WTC11 (cell line): ENCODE results near the gene TAF1L. TPM values are rescaled to one million over a fixed set of nuclear protein-coding genes. Genes with fewer than 3 reads are reported as not detected.

Source experiments
- ATAC-seq: fragments of 200-7000 bp; cut with Tn5 transposase; 2 replicates; pipeline ENCODE4 v1.10.0; 2021; ENCODE audit warnings: mild to moderate bottlenecking, moderate library complexity
- CTCF ChIA-PET: fragments of 300-600 bp; sonication (Branson Sonifier 250); formaldehyde crosslinking; loops from one replicate; lab custom pipeline; 2021; ENCODE audit warnings: antibody characterized with exemption; lab: Charles Lee
- POLR2A ChIA-PET: fragments of 350-600 bp; sonication (Branson Sonifier 250); formaldehyde crosslinking; loops from one replicate; lab custom pipeline; 2021; ENCODE audit warnings: antibody characterized with exemption; lab: Charles Lee
- DNase-seq: peaks from one replicate; pipeline ENCODE4 v3.0.0; 2021; ENCODE audit warnings: low spot score
- H3K27ac Mint-ChIP-seq: 2 replicates; pipeline ENCODE4 v1.8.0; 2021; ENCODE audit warnings: mixed read lengths
- H3K27me3 Mint-ChIP-seq: 2 replicates; pipeline ENCODE4 v1.8.0; 2021; ENCODE audit warnings: low read depth, mild to moderate bottlenecking, moderate library complexity, mixed read lengths
- H3K36me3 Mint-ChIP-seq: 2 replicates; pipeline ENCODE4 v1.8.0; 2021; ENCODE audit warnings: mixed read lengths
- H3K4me1 Mint-ChIP-seq: 2 replicates; pipeline ENCODE4 v1.8.0; 2022; ENCODE audit warnings: mixed read lengths
- H3K4me3 Mint-ChIP-seq: 2 replicates; pipeline ENCODE4 v1.8.0; 2021; ENCODE audit warnings: mild to moderate bottlenecking, moderate library complexity, mixed read lengths
- H3K9me3 Mint-ChIP-seq: 2 replicates; pipeline ENCODE4 v1.8.0; 2021; ENCODE audit warnings: mixed read lengths
- CREB1 ChIP-seq: sonication (generic); formaldehyde crosslinking; IDR thresholded peaks from 2 replicates; pipeline ENCODE4 v1.8.0; 2023; ENCODE audit warnings: mild to moderate bottlenecking, missing genetic modification reagents
- FOXJ3 ChIP-seq: sonication (generic); formaldehyde crosslinking; IDR thresholded peaks from 2 replicates; pipeline ENCODE4 v1.9.0; 2021; ENCODE audit warnings: missing genetic modification reagents, mild to moderate bottlenecking, borderline replicate concordance
- FOXK1 ChIP-seq: sonication (generic); formaldehyde crosslinking; IDR thresholded peaks from 2 replicates; pipeline ENCODE4 v1.8.0; 2022; ENCODE audit warnings: mild to moderate bottlenecking, moderate library complexity, missing genetic modification reagents
- IRF2 ChIP-seq: sonication (generic); formaldehyde crosslinking; IDR thresholded peaks from 2 replicates; pipeline ENCODE4 v1.8.0; 2022; ENCODE audit warnings: low read depth, missing genetic modification reagents, borderline replicate concordance
- ZNF219 ChIP-seq: sonication (generic); formaldehyde crosslinking; IDR thresholded peaks from 2 replicates; pipeline ENCODE4 v1.8.0; 2023; ENCODE audit warnings: missing genetic modification reagents, mild to moderate bottlenecking, borderline replicate concordance
- ZNF416 ChIP-seq: fragments of 250-450 bp; sonication (Bioruptor Pico); IDR thresholded peaks from 2 replicates; pipeline ENCODE4 v1.9.0; 2021; ENCODE audit warnings: mild to moderate bottlenecking, inconsistent platforms
- ZNF671 ChIP-seq: fragments of 250-450 bp; sonication (Bioruptor Pico); IDR thresholded peaks from 2 replicates; pipeline ENCODE4 v1.8.0; 2021; ENCODE audit warnings: mild to moderate bottlenecking
- total RNA-seq: library from RNA; stranded (reverse); gene quantifications from 3 replicates; pipeline ENCODE4 v1.2.3, GENCODE V29; 2021
- TF ChIP-seq, protein P1 (sequence below): fragments of 250-450 bp; sonication (Bioruptor Pico); IDR thresholded peaks from 2 replicates; pipeline ENCODE4 v1.8.0; 2021; ENCODE audit warnings: mild to moderate bottlenecking
- TF ChIP-seq, protein P2 (sequence below): sonication (generic); formaldehyde crosslinking; IDR thresholded peaks from 2 replicates; pipeline ENCODE4 v1.8.1; 2023; ENCODE audit warnings: mild to moderate bottlenecking, missing genetic modification reagents, moderate library complexity
- TF ChIP-seq, protein P3 (sequence below): sonication (generic); formaldehyde crosslinking; IDR thresholded peaks from 2 replicates; pipeline ENCODE4 v1.8.0; 2022; ENCODE audit warnings: mild to moderate bottlenecking, missing genetic modification reagents
- TF ChIP-seq, protein P4 (sequence below): sonication (generic); formaldehyde crosslinking; IDR thresholded peaks from 2 replicates; pipeline ENCODE4 v1.8.1; 2022; ENCODE audit warnings: mild to moderate bottlenecking, missing genetic modification reagents, moderate library complexity, borderline replicate concordance
- TF ChIP-seq, protein P5 (sequence below): sonication (generic); formaldehyde crosslinking; IDR thresholded peaks from 2 replicates; pipeline ENCODE4 v1.8.1; 2023; ENCODE audit warnings: mild to moderate bottlenecking, missing genetic modification reagents
- TF ChIP-seq, protein P6 (sequence below): sonication (generic); formaldehyde crosslinking; IDR thresholded peaks from 2 replicates; pipeline ENCODE4 v1.8.0; 2022; ENCODE audit warnings: mild to moderate bottlenecking, missing genetic modification reagents
- TF ChIP-seq, protein P7 (sequence below): sonication (generic); formaldehyde crosslinking; IDR thresholded peaks from 2 replicates; pipeline ENCODE4 v1.8.1; 2023; ENCODE audit warnings: mild to moderate bottlenecking, missing genetic modification reagents
- TF ChIP-seq, protein P8 (sequence below): sonication (generic); formaldehyde crosslinking; IDR thresholded peaks from 2 replicates; pipeline ENCODE4 v1.8.1; 2022; ENCODE audit warnings: low read depth, mild to moderate bottlenecking, moderate library complexity, missing genetic modification reagents, borderline replicate concordance

TAF1L gene
- total RNA-seq, 1 experiment from 2014 or later: 0.09 TPM

DNA sequence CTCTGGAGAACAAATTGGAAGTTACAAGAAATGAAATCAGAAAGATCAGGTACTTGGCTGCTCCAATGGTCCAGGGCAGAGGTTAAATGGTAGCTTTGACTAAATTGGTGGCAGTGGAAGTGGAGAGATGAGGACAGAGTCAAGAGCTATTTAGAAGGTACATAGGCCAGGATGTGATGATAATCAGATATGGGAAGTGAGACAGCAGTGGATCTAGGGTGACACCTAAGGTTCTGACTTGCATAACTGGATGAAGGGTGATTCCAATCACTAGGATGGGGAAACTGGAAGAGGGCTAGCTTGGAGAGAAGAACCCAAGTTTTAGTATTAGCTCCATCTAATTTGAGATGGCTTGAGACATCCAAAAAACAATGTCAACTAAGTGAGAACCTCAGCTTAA, 38.5 kb downstream of the TAF1L start:
- CTCF ChIA-PET: no interaction called here
- DNase-seq (no peak), ATAC-seq (no peak)
- POLR2A ChIA-PET: no interaction called here
- Mint-ChIP-seq H3K36me3 (no peaks in the 10 kb centered on the region), H3K9me3 (peaks cover 9% of the 10 kb centered on the region), H3K27me3 (peaks cover 3% of the 10 kb centered on the region; the same call in 1 of the 2 replicates), H3K27ac (no peak overlapping the region), H3K4me1 (no peaks in the 10 kb centered on the region), H3K4me3 (no peak overlapping the region)
- TF ChIP-seq ZNF416 (CRISPR knock-in tag) (no peak), FOXJ3 (CRISPR knock-in tag) (no peak), ZNF219 (no peak), IRF2 (CRISPR knock-in tag) (no peak), CREB1 (CRISPR knock-in tag) (no peak), ZNF671 (CRISPR knock-in tag) (no peak), FOXK1 (no peak)
- TF ChIP-seq, protein P1, sequence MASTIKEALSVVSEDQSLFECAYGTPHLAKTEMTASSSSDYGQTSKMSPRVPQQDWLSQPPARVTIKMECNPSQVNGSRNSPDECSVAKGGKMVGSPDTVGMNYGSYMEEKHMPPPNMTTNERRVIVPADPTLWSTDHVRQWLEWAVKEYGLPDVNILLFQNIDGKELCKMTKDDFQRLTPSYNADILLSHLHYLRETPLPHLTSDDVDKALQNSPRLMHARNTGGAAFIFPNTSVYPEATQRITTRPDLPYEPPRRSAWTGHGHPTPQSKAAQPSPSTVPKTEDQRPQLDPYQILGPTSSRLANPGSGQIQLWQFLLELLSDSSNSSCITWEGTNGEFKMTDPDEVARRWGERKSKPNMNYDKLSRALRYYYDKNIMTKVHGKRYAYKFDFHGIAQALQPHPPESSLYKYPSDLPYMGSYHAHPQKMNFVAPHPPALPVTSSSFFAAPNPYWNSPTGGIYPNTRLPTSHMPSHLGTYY (CRISPR knock-in tag): no peak
- TF ChIP-seq, protein P2, sequence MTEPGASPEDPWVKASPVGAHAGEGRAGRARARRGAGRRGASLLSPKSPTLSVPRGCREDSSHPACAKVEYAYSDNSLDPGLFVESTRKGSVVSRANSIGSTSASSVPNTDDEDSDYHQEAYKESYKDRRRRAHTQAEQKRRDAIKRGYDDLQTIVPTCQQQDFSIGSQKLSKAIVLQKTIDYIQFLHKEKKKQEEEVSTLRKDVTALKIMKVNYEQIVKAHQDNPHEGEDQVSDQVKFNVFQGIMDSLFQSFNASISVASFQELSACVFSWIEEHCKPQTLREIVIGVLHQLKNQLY (CRISPR knock-in tag): no peak
- TF ChIP-seq, protein P3, sequence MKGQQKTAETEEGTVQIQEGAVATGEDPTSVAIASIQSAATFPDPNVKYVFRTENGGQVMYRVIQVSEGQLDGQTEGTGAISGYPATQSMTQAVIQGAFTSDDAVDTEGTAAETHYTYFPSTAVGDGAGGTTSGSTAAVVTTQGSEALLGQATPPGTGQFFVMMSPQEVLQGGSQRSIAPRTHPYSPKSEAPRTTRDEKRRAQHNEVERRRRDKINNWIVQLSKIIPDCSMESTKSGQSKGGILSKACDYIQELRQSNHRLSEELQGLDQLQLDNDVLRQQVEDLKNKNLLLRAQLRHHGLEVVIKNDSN: no peak
- TF ChIP-seq, protein P4, sequence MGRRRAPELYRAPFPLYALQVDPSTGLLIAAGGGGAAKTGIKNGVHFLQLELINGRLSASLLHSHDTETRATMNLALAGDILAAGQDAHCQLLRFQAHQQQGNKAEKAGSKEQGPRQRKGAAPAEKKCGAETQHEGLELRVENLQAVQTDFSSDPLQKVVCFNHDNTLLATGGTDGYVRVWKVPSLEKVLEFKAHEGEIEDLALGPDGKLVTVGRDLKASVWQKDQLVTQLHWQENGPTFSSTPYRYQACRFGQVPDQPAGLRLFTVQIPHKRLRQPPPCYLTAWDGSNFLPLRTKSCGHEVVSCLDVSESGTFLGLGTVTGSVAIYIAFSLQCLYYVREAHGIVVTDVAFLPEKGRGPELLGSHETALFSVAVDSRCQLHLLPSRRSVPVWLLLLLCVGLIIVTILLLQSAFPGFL (CRISPR knock-in tag): no peak
- TF ChIP-seq, protein P5, sequence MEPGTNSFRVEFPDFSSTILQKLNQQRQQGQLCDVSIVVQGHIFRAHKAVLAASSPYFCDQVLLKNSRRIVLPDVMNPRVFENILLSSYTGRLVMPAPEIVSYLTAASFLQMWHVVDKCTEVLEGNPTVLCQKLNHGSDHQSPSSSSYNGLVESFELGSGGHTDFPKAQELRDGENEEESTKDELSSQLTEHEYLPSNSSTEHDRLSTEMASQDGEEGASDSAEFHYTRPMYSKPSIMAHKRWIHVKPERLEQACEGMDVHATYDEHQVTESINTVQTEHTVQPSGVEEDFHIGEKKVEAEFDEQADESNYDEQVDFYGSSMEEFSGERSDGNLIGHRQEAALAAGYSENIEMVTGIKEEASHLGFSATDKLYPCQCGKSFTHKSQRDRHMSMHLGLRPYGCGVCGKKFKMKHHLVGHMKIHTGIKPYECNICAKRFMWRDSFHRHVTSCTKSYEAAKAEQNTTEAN (CRISPR knock-in tag): no peak
- TF ChIP-seq, protein P6, sequence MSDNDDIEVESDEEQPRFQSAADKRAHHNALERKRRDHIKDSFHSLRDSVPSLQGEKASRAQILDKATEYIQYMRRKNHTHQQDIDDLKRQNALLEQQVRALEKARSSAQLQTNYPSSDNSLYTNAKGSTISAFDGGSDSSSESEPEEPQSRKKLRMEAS (CRISPR knock-in tag): no peak
- TF ChIP-seq, protein P7, sequence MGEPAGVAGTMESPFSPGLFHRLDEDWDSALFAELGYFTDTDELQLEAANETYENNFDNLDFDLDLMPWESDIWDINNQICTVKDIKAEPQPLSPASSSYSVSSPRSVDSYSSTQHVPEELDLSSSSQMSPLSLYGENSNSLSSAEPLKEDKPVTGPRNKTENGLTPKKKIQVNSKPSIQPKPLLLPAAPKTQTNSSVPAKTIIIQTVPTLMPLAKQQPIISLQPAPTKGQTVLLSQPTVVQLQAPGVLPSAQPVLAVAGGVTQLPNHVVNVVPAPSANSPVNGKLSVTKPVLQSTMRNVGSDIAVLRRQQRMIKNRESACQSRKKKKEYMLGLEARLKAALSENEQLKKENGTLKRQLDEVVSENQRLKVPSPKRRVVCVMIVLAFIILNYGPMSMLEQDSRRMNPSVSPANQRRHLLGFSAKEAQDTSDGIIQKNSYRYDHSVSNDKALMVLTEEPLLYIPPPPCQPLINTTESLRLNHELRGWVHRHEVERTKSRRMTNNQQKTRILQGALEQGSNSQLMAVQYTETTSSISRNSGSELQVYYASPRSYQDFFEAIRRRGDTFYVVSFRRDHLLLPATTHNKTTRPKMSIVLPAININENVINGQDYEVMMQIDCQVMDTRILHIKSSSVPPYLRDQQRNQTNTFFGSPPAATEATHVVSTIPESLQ (CRISPR knock-in tag): no peak

DNA sequence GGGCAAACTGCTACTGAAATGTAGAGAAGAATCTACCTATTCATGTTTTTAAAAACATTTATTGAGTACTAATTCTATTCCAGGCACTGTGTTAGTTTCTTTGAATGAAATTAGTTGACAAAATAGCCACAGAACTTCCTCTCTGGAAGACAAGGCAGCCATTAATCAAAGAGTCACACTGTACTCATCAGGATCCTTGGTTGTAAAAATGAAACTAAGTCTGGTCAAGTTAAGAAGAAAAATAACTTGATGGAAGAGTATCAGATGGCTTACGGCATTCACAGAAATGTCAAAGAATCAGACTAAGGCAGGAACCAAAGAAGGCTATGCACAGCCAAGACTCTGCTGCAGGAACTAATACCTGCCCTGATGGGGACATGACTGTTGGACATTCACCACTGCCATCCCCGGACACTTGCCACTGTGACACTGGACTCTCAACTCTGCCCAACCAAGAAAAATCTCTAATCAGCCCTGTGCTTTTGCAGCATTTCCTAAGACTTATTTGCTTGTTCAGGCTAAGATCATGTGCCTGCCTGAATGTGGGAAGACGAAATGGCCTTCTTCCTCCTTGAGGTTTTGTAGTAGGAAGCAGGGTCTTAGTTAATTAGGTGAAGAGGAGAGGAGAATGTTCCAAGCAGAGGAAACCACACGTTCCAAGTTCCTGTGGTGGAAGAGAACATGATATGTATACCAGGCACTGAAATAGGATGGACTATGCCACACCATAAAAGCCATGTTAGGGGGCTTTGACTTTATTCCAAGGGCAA, 39.2 kb downstream of the TAF1L start:
- H3K4me1 Mint-ChIP-seq: no peaks in the 10 kb centered on the region
- H3K9me3 Mint-ChIP-seq: peaks cover 9% of the 10 kb centered on the region
- H3K27me3 Mint-ChIP-seq: peaks cover 3% of the 10 kb centered on the region; the same call in 1 of the 2 replicates
- H3K4me3 Mint-ChIP-seq: no peak overlapping the region
- H3K36me3 Mint-ChIP-seq: no peaks in the 10 kb centered on the region
- no peak overlapping the region for H3K27ac Mint-ChIP-seq
- no peak for ATAC-seq
- ChIA-PET POLR2A (no interaction called here), CTCF (no interaction called here)
- TF ChIP-seq, protein P8, sequence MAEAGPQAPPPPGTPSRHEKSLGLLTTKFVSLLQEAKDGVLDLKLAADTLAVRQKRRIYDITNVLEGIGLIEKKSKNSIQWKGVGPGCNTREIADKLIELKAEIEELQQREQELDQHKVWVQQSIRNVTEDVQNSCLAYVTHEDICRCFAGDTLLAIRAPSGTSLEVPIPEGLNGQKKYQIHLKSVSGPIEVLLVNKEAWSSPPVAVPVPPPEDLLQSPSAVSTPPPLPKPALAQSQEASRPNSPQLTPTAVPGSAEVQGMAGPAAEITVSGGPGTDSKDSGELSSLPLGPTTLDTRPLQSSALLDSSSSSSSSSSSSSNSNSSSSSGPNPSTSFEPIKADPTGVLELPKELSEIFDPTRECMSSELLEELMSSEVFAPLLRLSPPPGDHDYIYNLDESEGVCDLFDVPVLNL (CRISPR knock-in tag): no peak
- TF ChIP-seq, all 79 proteins: peak for 0
- no peak for DNase-seq
